ENCODE measurements around the gene BNC2.
A peak's percentile ranks its signal among the peaks of the same experiment; 100 is the strongest.

BNC2 gene

GRCh38 chr9:16901590-16901989 lies 31.1 kb upstream of the BNC2 start:
- Histone ChIP-seq H3K36me3 (ENCODE audit: control insufficient read depth in 2 of 2, insufficient read depth in 1 of 2, low read length in 2 of 2) (no peaks in the 10 kb centered on the region), H3K9me3 (ENCODE audit: control insufficient read depth, insufficient read depth, low read depth, low read length) (no peaks in the 10 kb centered on the region), H3K4me3 (ENCODE audit: low read depth, low read length) (no peak overlapping the region), H3K27ac (ENCODE audit: extremely low read depth, low read depth, low read length) (no peak overlapping the region), H3K4me1 (ENCODE audit: control insufficient read depth, insufficient read depth, low read length) (no peaks in the 10 kb centered on the region)
- TF ChIP-seq ZNF341 (tag by site-specific recombination; IDR thresholded peaks at IDR 0.05; ENCODE audit: low read depth) (no peak), ZNF664 (tag by site-specific recombination; IDR thresholded peaks at IDR 0.05) (no peak), ZNF366 (tag by site-specific recombination; conservative IDR thresholded peaks at IDR 0.05) (no peak), ZNF404 (tag by site-specific recombination; IDR thresholded peaks at IDR 0.05) (no peak), RBAK (tag by site-specific recombination; IDR thresholded peaks at IDR 0.05) (no peak), KLF16 (tag by site-specific recombination; IDR thresholded peaks at IDR 0.05) (no peak), SP2 (tag by site-specific recombination; IDR thresholded peaks at IDR 0.05) (no peak), MYNN (tag by site-specific recombination; IDR thresholded peaks at IDR 0.05; ENCODE audit: borderline replicate concordance) (no peak), ZIC2 (tag by site-specific recombination; IDR thresholded peaks at IDR 0.05) (no peak), ZNF48 (tag by site-specific recombination; IDR thresholded peaks at IDR 0.05) (no peak), ZNF747 (tag by site-specific recombination; IDR thresholded peaks at IDR 0.05) (no peak), ZNF518A (tag by site-specific recombination; conservative IDR thresholded peaks at IDR 0.05; ENCODE audit: low read depth) (no peak)
- ChIA-PET POLR2A (no interaction called here), CTCF (interaction anchor here (0.6 kb wide), 1 partner anchor 1022 kb away, joined by 3 read pairs; no protein-coding TSS in a partner anchor)

- CTCF ChIA-PET, result interaction anchor here (0.6 kb wide), 1 partner anchor 946 kb away, joined by 3 read pairs; no protein-coding TSS in a partner anchor
- Histone ChIP-seq H3K9me3 (ENCODE audit: control insufficient read depth, insufficient read depth, low read depth, low read length) (no peaks in the 10 kb centered on the region), H3K27ac (ENCODE audit: extremely low read depth, low read depth, low read length) (no peak overlapping the region), H3K36me3 (ENCODE audit: control insufficient read depth in 2 of 2, insufficient read depth in 1 of 2, low read length in 2 of 2) (no peaks in the 10 kb centered on the region), H3K4me3 (ENCODE audit: low read depth, low read length) (no peak overlapping the region), H3K4me1 (ENCODE audit: control insufficient read depth, insufficient read depth, low read length) (no peaks in the 10 kb centered on the region)
- POLR2A ChIA-PET, result no interaction called here
- TF ChIP-seq ZBTB21 (tag by site-specific recombination; IDR thresholded peaks at IDR 0.05), result no peak
- TF ChIP-seq ZNF707 (tag by site-specific recombination; IDR thresholded peaks at IDR 0.05), result no peak
- no peak for TF ChIP-seq ZNF701 (tag by site-specific recombination; IDR thresholded peaks at IDR 0.05)
- no peak for TF ChIP-seq ZNF114 (tag by site-specific recombination; IDR thresholded peaks at IDR 0.05)
- no peak for TF ChIP-seq ZNF10 (tag by site-specific recombination; IDR thresholded peaks at IDR 0.05)
- no peak for TF ChIP-seq ZNF169 (tag by site-specific recombination; IDR thresholded peaks at IDR 0.05)
- TF ChIP-seq ZNF423 (tag by site-specific recombination; IDR thresholded peaks at IDR 0.05), result no peak
Observed at GRCh38 chr9:16899606-16900005, 29.1 kb upstream of the BNC2 start.

- no peak overlapping the region for H3K27ac ChIP-seq (ENCODE audit: extremely low read depth, low read depth, low read length)
- ChIA-PET CTCF (no interaction called here), POLR2A (no interaction called here)
- no peak overlapping the region for H3K4me3 ChIP-seq (ENCODE audit: low read depth, low read length)
- H3K9me3 ChIP-seq (ENCODE audit: control insufficient read depth, insufficient read depth, low read depth, low read length), result no peaks in the 10 kb centered on the region
- H3K36me3 ChIP-seq (ENCODE audit: control insufficient read depth in 2 of 2, insufficient read depth in 1 of 2, low read length in 2 of 2), result no peaks in the 10 kb centered on the region
- TF ChIP-seq ZNF274 (IDR thresholded peaks at IDR 0.05; ENCODE audit: low read length) (no peak), ZNF274 (tag by site-specific recombination; IDR thresholded peaks at IDR 0.05; ENCODE audit: borderline replicate concordance) (no peak), SCRT2 (tag by site-specific recombination; IDR thresholded peaks at IDR 0.05) (0 out of 2 replicates have a peak, but pooled peaks have one; percentile 15), ZNF302 (tag by site-specific recombination; IDR thresholded peaks at IDR 0.05; ENCODE audit: low read depth) (no peak), KLF17 (tag by site-specific recombination; IDR thresholded peaks at IDR 0.05) (no peak)
- H3K4me1 ChIP-seq (ENCODE audit: control insufficient read depth, insufficient read depth, low read length), result no peaks in the 10 kb centered on the region
Observed at GRCh38 chr9:16898464-16898863, 28.0 kb upstream of the BNC2 start.

Data from HEK293 (cell line).